GM12878 (cell line): Measurements from ENCODE around the gene NSG1. TPM values are rescaled to one million over a fixed set of nuclear protein-coding genes. Genes with fewer than 3 reads are reported as not detected.

Experiments
- EP300 ChIP-seq, 2 experiments: fragments of 150-350 bp in 1 of 2; IDR thresholded peaks; 2 replicates each; pipeline ENCODE4 v1.6.1; 2011 to 2012; ENCODE audit warnings: low read depth in 2 of 2, low read length in 2 of 2, borderline replicate concordance in 1 of 2, improper control_type of control experiment in 1 of 2, inconsistent platforms in 1 of 2; ENCODE audit not compliant: control insufficient read depth in 1 of 2
- IKZF1 ChIP-seq: fragments of 450-650 bp; conservative IDR thresholded peaks from 2 replicates; pipeline ENCODE4 v1.6.1; 2017; ENCODE audit warnings: antibody characterized with exemption, mild to moderate bottlenecking
- KDM1A ChIP-seq: fragments of 200-600 bp; sonication (generic); IDR thresholded peaks from 2 replicates; pipeline ENCODE4 v1.6.1; 2016; ENCODE audit warnings: borderline replicate concordance
- MYB ChIP-seq: fragments of 150-350 bp; IDR thresholded peaks from 2 replicates; pipeline ENCODE4 v1.6.1; 2014; ENCODE audit warnings: mild to moderate bottlenecking, low read depth, low read length, borderline replicate concordance
- NR2C2 ChIP-seq: IDR thresholded peaks from 2 replicates; pipeline ENCODE4 v1.6.1; 2011; ENCODE audit warnings: borderline replicate concordance, low read depth; ENCODE audit not compliant: control insufficient read depth, insufficient read length
- RFX5 ChIP-seq: IDR thresholded peaks from 2 replicates; pipeline ENCODE4 v1.6.1; 2011; ENCODE audit warnings: low read depth, low read length, improper control_type of control experiment
- polyA plus RNA-seq, 11 experiments: library from polyadenylated mRNA; depleted of rRNA in 4 of 11; unstranded in 6 of 11; stranded (reverse) in 5 of 11; fragments of >200 nt; fragmentation: Nextera tagmentation in 4 of 11; fragmentation: Illumina TruSeq in 1 of 11; extraction: Ambion mirVana in 4 of 11; extraction: Trizol in 1 of 11; gene quantifications; 1 replicate in 1 of 11; 2 replicates in 10 of 11; pipeline versions ENCODE4 v1.2.1 to v1.2.3, GENCODE V29; 2011 to 2016; ENCODE audit warnings: inconsistent platforms in 2 of 11, missing spikeins in 2 of 11, low read depth in 1 of 11
- total RNA-seq, 4 experiments: library from RNA; depleted of rRNA in 3 of 4; stranded (reverse); fragments of >200 nt in 3 of 4; fragmentation: Illumina TruSeq in 1 of 4; extraction: Trizol in 1 of 4; gene quantifications; 2 replicates each; pipeline versions ENCODE4 v1.2.1 to v1.2.3, GENCODE V29; 2013 to 2021
- TF ChIP-seq, protein P1 (sequence below): fragments of 450-650 bp; IDR thresholded peaks from 2 replicates; pipeline ENCODE4 v1.6.1; 2018; ENCODE audit warnings: borderline replicate concordance, mild to moderate bottlenecking; ENCODE audit not compliant: partially characterized antibody

NSG1 gene
- total and polyA plus RNA-seq, 10 of the 15 experiments (the other 5 are each of a cell fraction or from before 2014, with no cell fraction given): 0.03 to 0.19 (median 0.10) TPM; not detected in 5

DNA sequence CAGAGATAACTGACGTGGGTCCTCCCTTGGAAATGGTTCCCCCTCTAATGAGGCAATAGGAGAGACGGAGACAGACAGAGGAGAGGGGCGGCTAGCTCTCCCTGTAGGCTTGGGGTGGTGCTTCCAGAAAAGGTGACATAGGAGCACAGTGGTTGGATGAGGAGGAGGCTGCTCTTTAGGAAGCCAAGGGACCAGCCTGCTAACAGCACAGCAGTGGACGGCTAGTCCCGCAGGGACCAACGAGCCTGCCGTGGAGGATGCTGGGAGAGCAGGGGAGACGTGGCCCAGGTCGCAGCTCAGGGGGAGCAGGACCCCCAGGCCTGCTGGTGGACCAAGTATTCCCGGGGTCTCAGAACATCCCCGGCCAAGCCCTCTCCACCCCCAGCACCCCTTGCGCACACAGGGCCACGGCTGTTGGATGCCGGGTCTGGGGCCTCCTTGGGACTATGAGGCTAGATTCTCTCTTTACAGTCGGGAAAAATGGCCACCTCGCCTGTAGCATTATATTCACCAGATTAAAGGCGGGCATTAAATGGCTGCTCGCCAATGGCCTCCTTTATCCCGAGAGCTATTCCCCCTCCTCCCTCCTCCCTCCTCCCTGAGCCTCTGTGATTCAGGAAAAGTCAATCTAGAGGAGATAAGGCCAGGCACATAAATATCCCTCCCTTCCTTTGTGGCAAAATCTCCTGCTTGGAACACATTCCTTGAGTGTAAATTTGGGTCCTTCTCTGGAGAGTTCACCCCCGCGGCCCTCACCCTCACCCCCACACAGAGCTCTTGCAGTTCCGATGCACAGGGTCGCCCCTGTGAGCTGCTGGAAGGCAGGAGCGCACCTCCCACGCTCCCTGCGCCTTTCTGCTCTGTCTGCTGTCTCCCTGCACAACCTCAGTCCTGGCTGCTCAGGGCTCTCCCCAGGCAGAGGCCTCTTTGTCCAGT lies 30.5 kb upstream of the NSG1 start (continued):
- TF ChIP-seq EP300 (IDR thresholded peaks at IDR 0.05; ENCODE audit: borderline replicate concordance in 1 of 2, control insufficient read depth in 1 of 2, low read depth in 2 of 2, low read length in 2 of 2): no peak
- TF ChIP-seq NR2C2: no peak
- no peak for TF ChIP-seq IKZF1
- TF ChIP-seq RFX5: no peak
- no peak for TF ChIP-seq MYB
- TF ChIP-seq, protein P1, sequence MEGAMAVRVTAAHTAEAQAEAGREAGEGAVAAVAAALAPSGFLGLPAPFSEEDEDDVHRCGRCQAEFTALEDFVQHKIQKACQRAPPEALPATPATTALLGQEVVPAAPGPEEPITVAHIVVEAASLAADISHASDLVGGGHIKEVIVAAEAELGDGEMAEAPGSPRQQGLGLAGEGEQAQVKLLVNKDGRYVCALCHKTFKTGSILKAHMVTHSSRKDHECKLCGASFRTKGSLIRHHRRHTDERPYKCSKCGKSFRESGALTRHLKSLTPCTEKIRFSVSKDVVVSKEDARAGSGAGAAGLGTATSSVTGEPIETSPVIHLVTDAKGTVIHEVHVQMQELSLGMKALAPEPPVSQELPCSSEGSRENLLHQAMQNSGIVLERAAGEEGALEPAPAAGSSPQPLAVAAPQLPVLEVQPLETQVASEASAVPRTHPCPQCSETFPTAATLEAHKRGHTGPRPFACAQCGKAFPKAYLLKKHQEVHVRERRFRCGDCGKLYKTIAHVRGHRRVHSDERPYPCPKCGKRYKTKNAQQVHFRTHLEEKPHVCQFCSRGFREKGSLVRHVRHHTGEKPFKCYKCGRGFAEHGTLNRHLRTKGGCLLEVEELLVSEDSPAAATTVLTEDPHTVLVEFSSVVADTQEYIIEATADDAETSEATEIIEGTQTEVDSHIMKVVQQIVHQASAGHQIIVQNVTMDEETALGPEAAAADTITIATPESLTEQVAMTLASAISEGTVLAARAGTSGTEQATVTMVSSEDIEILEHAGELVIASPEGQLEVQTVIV: no peak
- no peak for TF ChIP-seq KDM1A
